Measurements from ENCODE around the gene GMPR2.

DNA sequence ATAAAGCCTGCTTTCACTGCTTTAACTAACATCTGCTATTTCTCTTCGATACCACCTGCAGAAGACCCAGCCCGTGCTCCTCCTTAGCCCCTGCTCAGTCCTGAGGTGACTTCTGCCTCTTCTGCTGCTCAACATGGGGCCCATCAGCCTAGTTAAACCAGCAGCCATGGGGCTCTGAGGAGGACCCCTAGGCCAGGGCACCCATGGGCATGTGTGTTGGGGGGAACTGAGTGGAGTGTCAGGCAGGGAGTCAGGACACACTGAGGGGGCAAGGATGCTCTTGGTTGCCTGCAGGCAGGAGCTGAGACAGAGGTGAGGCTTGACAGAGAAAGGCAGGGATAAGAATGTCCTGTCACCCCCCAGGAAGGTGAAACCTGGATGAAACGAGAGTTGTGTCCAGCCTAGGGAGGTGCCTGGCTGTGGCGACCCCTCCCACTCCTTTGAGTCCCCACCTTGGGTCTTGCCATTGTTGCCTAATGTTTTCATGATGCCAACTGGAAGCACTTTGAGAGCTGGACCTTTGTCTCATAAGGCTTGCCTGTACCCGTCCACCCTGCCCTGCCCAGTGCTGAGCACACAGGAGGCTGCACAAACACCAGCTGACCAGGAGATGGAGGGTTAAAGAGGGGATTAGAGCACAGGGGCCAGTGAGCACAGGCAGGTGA, 51.2 kb downstream of the GMPR2 start:
- TF ChIP-seq EZH2 (IDR thresholded peaks at IDR 0.05; ENCODE audit: low read length, unreplicated experiment) (no peak), EZH2phosphoT487 (IDR thresholded peaks at IDR 0.05; ENCODE audit: borderline replicate concordance, low read length) (no peak)
- TF ChIP-seq, protein P1, sequence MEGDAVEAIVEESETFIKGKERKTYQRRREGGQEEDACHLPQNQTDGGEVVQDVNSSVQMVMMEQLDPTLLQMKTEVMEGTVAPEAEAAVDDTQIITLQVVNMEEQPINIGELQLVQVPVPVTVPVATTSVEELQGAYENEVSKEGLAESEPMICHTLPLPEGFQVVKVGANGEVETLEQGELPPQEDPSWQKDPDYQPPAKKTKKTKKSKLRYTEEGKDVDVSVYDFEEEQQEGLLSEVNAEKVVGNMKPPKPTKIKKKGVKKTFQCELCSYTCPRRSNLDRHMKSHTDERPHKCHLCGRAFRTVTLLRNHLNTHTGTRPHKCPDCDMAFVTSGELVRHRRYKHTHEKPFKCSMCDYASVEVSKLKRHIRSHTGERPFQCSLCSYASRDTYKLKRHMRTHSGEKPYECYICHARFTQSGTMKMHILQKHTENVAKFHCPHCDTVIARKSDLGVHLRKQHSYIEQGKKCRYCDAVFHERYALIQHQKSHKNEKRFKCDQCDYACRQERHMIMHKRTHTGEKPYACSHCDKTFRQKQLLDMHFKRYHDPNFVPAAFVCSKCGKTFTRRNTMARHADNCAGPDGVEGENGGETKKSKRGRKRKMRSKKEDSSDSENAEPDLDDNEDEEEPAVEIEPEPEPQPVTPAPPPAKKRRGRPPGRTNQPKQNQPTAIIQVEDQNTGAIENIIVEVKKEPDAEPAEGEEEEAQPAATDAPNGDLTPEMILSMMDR (conservative IDR thresholded peaks at IDR 0.05; ENCODE audit: low read depth, low read length) = no peak
